HG03439 (cell line): ENCODE measurements around the gene DCTN1.

Experiments used
- ATAC-seq: cut with Tn5 transposase; IDR thresholded peaks from one replicate; pipeline ENCODE4 v1.9.1; 2021; ENCODE audit warnings: mild to moderate bottlenecking, moderate library complexity; ENCODE audit not compliant: unreplicated experiment

DCTN1 gene

GRCh38 chr2:74327627-74328026 lies 52.5 kb downstream of the DCTN1 start:
- no peak for ATAC-seq

- no peak for ATAC-seq
These were observed 52.9 kb downstream of the DCTN1 start for GRCh38 chr2:74327199-74327598.

GRCh38 chr2:74325815-74326214 lies 54.3 kb downstream of the DCTN1 start:
- ATAC-seq, result no peak

GRCh38 chr2:74321737-74322136 lies 58.4 kb downstream of the DCTN1 start:
- ATAC-seq, result no peak

GRCh38 chr2:74317701-74318100 lies 62.4 kb downstream of the DCTN1 start:
- ATAC-seq, result no peak

GRCh38 chr2:74316627-74317295 lies 63.4 kb downstream of the DCTN1 start:
- ATAC-seq, result no peak

- no peak for ATAC-seq
These were observed 66.0 kb downstream of the DCTN1 start for GRCh38 chr2:74314107-74314506.

- no peak for ATAC-seq
These were observed 66.6 kb downstream of the DCTN1 start for GRCh38 chr2:74313497-74313896.

- ATAC-seq, result no peak
These were observed 67.2 kb downstream of the DCTN1 start for GRCh38 chr2:74312913-74313312.
